CD4-positive, alpha-beta T cell treated with Interleukin-6 for 4 hours (primary cell): ENCODE results near the gene PRR23B.

Experiments used
- DNase-seq: peaks from one replicate; pipeline ENCODE4 v3.0.0-alpha.2; 2020; ENCODE audit warnings: mixed read lengths

PRR23B gene

DNA sequence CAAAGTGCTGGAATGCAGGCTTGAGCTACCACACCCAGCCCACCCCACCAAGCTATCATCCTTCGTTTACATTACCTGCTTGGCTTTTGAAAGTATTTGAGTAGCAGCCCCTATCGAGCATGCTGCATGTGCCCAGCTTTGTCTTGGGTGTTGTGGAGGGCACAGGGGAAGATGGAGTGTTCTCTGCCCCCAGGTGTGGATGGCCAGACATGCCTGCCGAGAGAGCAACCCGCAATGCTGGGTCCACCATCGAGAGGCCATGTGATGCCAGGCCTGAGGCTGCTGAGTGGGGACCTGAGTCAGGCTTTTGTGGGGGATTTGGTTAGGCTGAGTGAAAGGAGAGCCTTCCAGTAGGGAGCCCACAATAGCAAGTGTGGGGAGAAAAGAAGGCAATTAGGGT is 47.8 kb downstream of the PRR23B start:
- DNase-seq: no peak

DNA sequence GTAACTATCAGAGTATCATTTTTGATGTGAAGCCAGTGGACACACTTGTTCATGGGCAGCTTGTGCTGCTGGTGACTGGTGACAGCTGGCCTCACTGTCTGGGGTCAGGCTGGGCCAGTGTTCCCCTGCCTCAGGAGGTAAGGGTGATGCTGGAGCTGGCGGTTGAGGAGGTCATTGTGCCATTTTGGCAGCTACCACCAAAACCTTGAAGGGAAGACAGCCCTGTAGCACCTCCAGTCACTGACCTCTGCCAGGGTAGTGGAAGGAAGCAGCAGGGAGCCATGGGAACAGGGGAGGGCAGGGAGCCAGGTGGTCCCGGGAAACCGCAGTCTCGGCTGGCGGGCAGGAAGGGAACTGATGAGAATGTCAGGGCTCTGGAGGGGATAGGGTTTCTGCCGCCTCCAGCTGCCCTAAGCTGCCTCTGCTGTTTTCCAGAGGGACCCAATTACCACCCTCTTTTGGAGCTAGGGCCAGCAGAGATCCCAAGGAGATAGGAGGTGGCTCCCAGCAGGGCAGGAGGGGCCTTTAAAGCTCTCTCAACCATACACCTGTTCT is 48.9 kb downstream of the PRR23B start:
- no peak for DNase-seq
